Breast epithelium (tissue), 4 donors: ENCODE data around the gene RRP36. TPM values are rescaled to one million over a fixed set of nuclear protein-coding genes. Genes with fewer than 3 reads are reported as not detected.
"Not testable (repeated sequence)": the region's sequence is repeated elsewhere in the genome, so short reads cannot be mapped to it uniquely, and the experiment has no call there.

ENCODE experiments used
- DNase-seq, 2 donors: peaks; one replicate each; pipeline ENCODE4 v3.0.0-alpha.2; 2019; ENCODE audit warnings: low spot score in 2 of 2
- H3K27ac ChIP-seq, 2 donors: fragments of 200-600 bp; sonication (generic) in 1 of 2; one replicate each; pipeline ENCODE4 v1.5.1; 2016 to 2019; ENCODE audit warnings: mild to moderate bottlenecking in 1 of 2
- H3K27me3 ChIP-seq, 2 donors: fragments of 200-600 bp; sonication (generic) in 1 of 2; one replicate each; pipeline versions ENCODE4 v1.5.1 to v1.6.0; 2017 to 2019; ENCODE audit warnings: control low read depth in 1 of 2, mild to moderate bottlenecking in 1 of 2
- H3K36me3 ChIP-seq: fragments of 200-600 bp; one replicate; pipeline ENCODE4 v1.5.1; 2019
- H3K4me1 ChIP-seq, 2 donors: fragments of 200-600 bp; sonication (generic); one replicate each; pipeline ENCODE4 v1.5.1; 2016 to 2019; ENCODE audit warnings: control low read depth in 1 of 2
- H3K4me3 ChIP-seq, 3 donors: fragments of 200-600 bp; sonication (generic); 1 replicate in 2 of 3; 2 replicates in 1 of 3; pipeline ENCODE4 v1.5.1; 2016 to 2019; ENCODE audit warnings: mild to moderate bottlenecking in 3 of 3, moderate library complexity in 2 of 3
- H3K9me3 ChIP-seq, 2 donors: fragments of 200-600 bp; sonication (generic) in 1 of 2; one replicate each; pipeline ENCODE4 v1.5.1; 2016 to 2019; ENCODE audit warnings: control low read depth in 1 of 2
- POLR2A ChIP-seq: fragments of 450-650 bp; IDR thresholded peaks from one replicate; pipeline ENCODE4 v1.6.1; 2016; ENCODE audit warnings: antibody characterized with exemption, mild to moderate bottlenecking, moderate library complexity
- POLR2AphosphoS5 ChIP-seq, 3 donors: sonication (generic); formaldehyde crosslinking; IDR thresholded peaks; one replicate each; pipeline ENCODE4 v1.6.1; 2017; ENCODE audit warnings: antibody characterized with exemption in 3 of 3
- intact Hi-C: fragments of 100-400 bp; cut with DNase I; formaldehyde crosslinking; loops from one replicate; pipeline ENCODE4 v1.15.1; 2023; ENCODE audit warnings: low total_unique reads
- total RNA-seq, 3 donors: library from RNA; depleted of rRNA; stranded (reverse); fragments of >200 nt; gene quantifications; one replicate each; pipeline ENCODE4 v1.1.0, GENCODE V29; 2016
- TF ChIP-seq, protein P1 (sequence below), 3 donors: fragments of 450-650 bp; IDR thresholded peaks; one replicate each; pipeline ENCODE4 v1.5.1; 2016 to 2017; ENCODE audit warnings: antibody characterized with exemption in 3 of 3, mild to moderate bottlenecking in 3 of 3, moderate library complexity in 3 of 3

The RRP36 gene
- total RNA-seq, 3 donors from 2014 or later: 48.8 to 69.2 (median 56.3) TPM

DNA sequence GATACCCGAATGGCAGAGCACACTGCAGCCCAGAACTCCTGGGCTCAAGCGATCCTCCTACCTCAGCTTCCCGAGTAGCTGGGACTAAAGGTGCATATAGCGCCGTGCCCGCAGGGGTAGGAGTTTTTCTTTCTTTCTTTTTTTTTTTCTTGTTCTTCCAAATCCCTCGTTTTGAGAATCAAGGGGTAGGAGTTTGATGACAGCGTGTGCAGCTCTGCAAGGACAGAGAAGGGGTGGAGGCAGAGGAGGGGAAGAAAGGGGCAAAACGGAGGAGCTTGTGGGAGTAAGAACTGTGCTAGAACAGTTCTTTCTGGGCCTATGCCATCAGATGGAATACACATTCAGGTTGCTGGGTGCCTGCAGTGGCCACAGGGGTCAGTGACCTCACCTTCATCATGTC is 15.3 kb downstream of the RRP36 start:
- no peak overlapping the region for H3K27ac ChIP-seq
- no peaks in the 10 kb centered on the region for H3K4me1 ChIP-seq
- TF ChIP-seq, protein P1, sequence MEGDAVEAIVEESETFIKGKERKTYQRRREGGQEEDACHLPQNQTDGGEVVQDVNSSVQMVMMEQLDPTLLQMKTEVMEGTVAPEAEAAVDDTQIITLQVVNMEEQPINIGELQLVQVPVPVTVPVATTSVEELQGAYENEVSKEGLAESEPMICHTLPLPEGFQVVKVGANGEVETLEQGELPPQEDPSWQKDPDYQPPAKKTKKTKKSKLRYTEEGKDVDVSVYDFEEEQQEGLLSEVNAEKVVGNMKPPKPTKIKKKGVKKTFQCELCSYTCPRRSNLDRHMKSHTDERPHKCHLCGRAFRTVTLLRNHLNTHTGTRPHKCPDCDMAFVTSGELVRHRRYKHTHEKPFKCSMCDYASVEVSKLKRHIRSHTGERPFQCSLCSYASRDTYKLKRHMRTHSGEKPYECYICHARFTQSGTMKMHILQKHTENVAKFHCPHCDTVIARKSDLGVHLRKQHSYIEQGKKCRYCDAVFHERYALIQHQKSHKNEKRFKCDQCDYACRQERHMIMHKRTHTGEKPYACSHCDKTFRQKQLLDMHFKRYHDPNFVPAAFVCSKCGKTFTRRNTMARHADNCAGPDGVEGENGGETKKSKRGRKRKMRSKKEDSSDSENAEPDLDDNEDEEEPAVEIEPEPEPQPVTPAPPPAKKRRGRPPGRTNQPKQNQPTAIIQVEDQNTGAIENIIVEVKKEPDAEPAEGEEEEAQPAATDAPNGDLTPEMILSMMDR (IDR thresholded peaks at IDR 0.05): no peak
- TF ChIP-seq POLR2A (no peak), POLR2AphosphoS5 (IDR thresholded peaks at IDR 0.05) (no peak)
- H3K27me3 ChIP-seq: no peaks in the 10 kb centered on the region
- no peak overlapping the region for H3K4me3 ChIP-seq
- no peak for DNase-seq
- intact Hi-C loops: no loop called here
- H3K9me3 ChIP-seq: no peaks in the 10 kb centered on the region
- H3K36me3 ChIP-seq: peaks cover 11% of the 10 kb centered on the region

DNA sequence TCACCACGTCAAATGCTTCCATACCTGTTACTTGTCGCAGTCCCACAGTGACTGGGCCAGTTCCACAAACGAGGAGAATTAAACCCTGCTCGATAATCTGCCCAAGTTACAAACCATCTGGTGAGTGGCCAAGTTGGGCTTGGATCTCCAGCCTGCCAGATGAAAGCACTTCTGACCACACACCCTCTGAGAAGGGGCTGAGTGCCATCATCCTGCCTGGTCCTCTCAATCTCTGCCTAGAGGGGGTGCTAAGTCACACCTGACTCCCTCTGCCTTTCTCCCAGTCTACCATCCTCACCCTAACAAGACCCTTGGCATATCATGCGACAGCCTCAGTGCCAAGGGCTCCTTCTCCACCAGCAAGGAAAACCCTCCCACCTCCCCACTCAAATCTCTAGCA is 15.8 kb downstream of the RRP36 start:
- intact Hi-C loops: no loop called here
- H3K9me3 ChIP-seq: no peaks in the 10 kb centered on the region
- TF ChIP-seq, protein P1 (IDR thresholded peaks at IDR 0.05): no peak
- TF ChIP-seq POLR2A (no peak), POLR2AphosphoS5 (IDR thresholded peaks at IDR 0.05) (no peak)
- H3K4me1 ChIP-seq: no peaks in the 10 kb centered on the region
- no peak overlapping the region for H3K27ac ChIP-seq
- H3K4me3 ChIP-seq: no peak overlapping the region
- H3K27me3 ChIP-seq: no peaks in the 10 kb centered on the region
- peaks cover 11% of the 10 kb centered on the region for H3K36me3 ChIP-seq
- no peak for DNase-seq

DNA sequence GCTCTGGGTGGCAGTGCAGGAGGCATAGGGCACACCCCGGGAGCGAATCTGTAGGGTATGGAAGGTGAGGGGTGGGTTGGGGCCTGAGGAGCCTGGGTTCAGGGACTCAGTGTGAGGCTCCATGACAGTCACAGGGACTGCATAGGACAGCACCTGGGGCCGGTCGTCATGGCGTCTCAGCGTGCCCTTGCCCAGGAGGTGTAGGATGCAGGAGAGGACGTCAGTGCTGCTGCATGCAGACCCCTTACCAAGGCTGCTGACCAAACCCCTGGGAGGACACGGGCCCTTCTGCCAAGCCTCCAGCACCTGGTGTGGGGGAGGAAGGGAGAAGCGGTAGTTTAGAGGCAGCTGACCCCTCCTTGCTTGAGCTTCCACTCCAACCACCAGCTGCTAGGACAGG is 16.3 kb downstream of the RRP36 start:
- Histone ChIP-seq H3K36me3 (peaks cover 11% of the 10 kb centered on the region), H3K4me3 (no peak overlapping the region), H3K27me3 (no peaks in the 10 kb centered on the region), H3K9me3 (no peaks in the 10 kb centered on the region), H3K27ac (no peak overlapping the region), H3K4me1 (no peaks in the 10 kb centered on the region)
- intact Hi-C loops: no loop called here
- TF ChIP-seq POLR2A: no peak
- TF ChIP-seq, protein P1 (IDR thresholded peaks at IDR 0.05): no peak
- no peak for TF ChIP-seq POLR2AphosphoS5 (IDR thresholded peaks at IDR 0.05)
- no peak for DNase-seq

DNA sequence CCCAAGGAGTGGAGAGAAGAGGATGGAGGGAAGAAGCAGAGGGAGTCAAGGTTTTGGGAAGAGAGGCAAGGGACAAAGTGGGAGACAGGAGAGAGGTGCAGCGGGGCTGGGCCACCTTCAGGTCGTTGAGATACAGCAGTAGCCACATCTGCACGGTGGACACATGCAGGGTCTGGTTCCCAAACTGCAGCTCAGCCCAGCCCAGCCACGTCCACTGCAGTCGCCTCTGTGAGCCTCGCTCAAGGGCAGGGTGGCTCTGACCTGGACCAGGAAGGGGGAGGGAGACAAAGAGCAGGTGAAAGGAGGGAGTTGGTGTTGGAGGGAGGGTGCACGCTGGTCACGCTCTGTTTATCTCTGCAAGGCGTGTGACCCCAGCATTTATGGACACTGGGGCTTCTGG is 17.3 kb downstream of the RRP36 start:
- no peak for DNase-seq
- no peak for TF ChIP-seq POLR2A
- no peak for TF ChIP-seq POLR2AphosphoS5 (IDR thresholded peaks at IDR 0.05)
- TF ChIP-seq, protein P1 (IDR thresholded peaks at IDR 0.05): no peak
- intact Hi-C loops: no loop called here
- H3K27me3 ChIP-seq: no peaks in the 10 kb centered on the region
- no peak overlapping the region for H3K27ac ChIP-seq
- H3K9me3 ChIP-seq: no peaks in the 10 kb centered on the region
- peaks cover 11% of the 10 kb centered on the region for H3K36me3 ChIP-seq
- H3K4me3 ChIP-seq: no peak overlapping the region
- no peaks in the 10 kb centered on the region for H3K4me1 ChIP-seq

DNA sequence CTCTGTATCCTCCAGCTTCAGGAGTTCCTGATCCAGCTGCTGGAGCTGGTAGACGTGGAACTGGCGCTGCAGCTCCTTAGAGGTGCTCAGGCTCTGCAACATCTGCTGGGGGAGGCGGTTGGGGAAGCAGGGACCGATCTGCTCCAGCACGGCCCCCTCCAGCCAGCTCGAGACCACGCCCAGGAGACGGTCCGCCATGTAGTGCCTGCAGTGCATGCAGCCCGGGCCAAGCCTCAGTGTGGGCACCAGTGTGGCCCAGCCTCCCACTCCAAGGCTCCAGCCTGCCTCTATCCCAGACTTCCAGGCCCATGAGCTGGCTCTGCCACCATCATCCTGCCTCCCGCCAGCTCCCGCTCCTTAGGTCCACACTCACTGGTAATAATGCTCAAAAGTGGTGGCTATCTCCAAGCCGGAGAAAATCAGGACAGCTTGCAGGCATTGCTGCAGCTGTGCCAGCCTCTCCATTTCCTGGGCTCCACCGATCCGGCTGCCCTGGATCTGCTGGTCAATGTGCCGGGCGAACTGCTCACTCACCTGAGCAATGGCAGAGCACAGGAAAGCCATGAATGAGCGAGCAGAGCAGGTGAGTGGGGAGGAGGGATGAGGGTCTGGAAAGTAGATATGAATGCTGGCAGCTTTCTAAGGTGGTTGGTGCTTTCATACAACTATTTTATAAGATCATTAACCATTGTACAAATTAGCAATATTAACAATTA is 19.3 kb downstream of the RRP36 start:
- no peaks in the 10 kb centered on the region for H3K27me3 ChIP-seq
- peaks cover 11% of the 10 kb centered on the region for H3K36me3 ChIP-seq
- intact Hi-C loops: no loop called here
- TF ChIP-seq, protein P1 (IDR thresholded peaks at IDR 0.05): no peak
- TF ChIP-seq POLR2AphosphoS5 (IDR thresholded peaks at IDR 0.05) (no peak), POLR2A (no peak)
- DNase-seq: no peak
- no peaks in the 10 kb centered on the region for H3K4me1 ChIP-seq
- H3K27ac ChIP-seq: no peak overlapping the region
- H3K9me3 ChIP-seq: no peaks in the 10 kb centered on the region
- no peak overlapping the region for H3K4me3 ChIP-seq

DNA sequence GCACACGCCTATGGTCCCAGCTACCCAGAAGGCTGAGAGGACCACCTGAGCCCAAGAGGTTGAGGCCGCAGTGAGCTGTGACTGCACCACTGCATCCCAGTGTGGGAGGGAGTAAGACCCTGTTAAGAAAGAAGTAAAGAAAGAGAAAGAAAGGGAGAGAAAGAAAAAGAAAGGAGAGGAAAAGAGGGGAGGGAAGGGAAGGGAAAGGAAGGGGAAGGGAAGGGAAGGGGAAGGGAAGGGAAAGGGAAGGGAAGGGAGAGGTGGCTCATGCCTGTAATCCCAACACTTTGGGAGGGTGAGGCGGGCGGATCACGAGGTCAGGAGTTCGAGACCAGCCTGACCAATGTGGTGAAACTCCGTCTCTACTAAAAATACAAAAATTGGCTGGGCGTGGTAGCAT is 20.1 kb downstream of the RRP36 start:
- DNase-seq, H3K9me3 ChIP-seq, intact Hi-C loops, H3K27ac ChIP-seq, H3K4me1 ChIP-seq, H3K4me3 ChIP-seq, H3K27me3 ChIP-seq: not testable (repeated sequence)
- H3K36me3 ChIP-seq: peaks cover 11% of the 10 kb centered on the region
